ENCODE results near the gene RANGRF. TPM values are rescaled to one million over a fixed set of nuclear protein-coding genes. Genes with fewer than 3 reads are reported as not detected.

RANGRF gene
- total and polyA plus RNA-seq, 9 of the 15 experiments (the other 6 are each of a cell fraction or from before 2014, with no cell fraction given) = 7.6 to 60.0 (median 16.0) TPM

DNA sequence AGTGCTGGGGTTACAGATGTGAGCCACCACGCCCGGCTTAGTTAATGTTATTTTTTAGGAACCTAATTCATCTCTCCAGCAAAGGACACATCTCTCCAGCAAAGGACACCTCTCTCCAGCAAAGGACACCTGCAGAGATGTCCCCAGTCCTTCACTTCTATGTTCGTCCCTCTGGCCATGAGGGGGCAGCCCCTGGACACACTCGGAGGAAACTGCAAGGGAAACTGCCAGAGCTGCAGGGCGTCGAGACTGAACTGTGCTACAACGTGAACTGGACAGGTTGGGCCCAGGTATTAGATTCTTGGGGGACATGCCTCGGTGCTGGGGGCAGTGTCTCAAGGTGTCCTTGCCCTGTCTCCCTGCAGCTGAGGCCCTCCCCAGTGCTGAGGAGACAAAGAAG lies 34.7 kb upstream of the RANGRF start:
- H3K27ac ChIP-seq (ENCODE audit: extremely low read depth, low read depth, low read length) = no peak overlapping the region
- H4K20me1 ChIP-seq (replicated peaks; ENCODE audit: control insufficient read depth, insufficient read depth, low read length) = no peaks in the 10 kb centered on the region
- DNase-seq (ENCODE audit: extremely low read depth in 1 of 4, low spot score in 3 of 4) (peak in 1 of 4 experiments; percentile 39), FAIRE-seq (no peak), ATAC-seq (peak; percentile 53; the same call in 2 of the 3 replicates)
- H2AFZ ChIP-seq (ENCODE audit: low read depth, low read length) = no peak overlapping the region
- no peak overlapping the region for H3K4me3 ChIP-seq
- H3K4me1 ChIP-seq (replicated peaks in 1 of 2; ENCODE audit: control insufficient read depth in 2 of 2, insufficient read depth in 2 of 2, low read length in 2 of 2) = peaks cover under 1 to 2% of the 10 kb centered on the region in 2 experiments; a peak in 3 of 5 replicates
- no peak overlapping the region; a peak in 1 of 4 replicates for H3K9ac ChIP-seq (ENCODE audit: insufficient read depth in 1 of 2, low read depth in 2 of 2, low read length in 2 of 2)
- no TSS peak for BruUV-seq (replicated peaks)
- H3K4me2 ChIP-seq (ENCODE audit: insufficient read depth, low read length) = no peak overlapping the region
- 75% methylated on average over 8 of the region's 8 CpGs for whole genome bisulfite sequencing (ENCODE audit: insufficient coverage, low coverage, missing lambda C conversion rate)
- intact Hi-C loops (cut with micrococcal nuclease) (no loop called here), in situ Hi-C loops (cut with MboI) (no loop called here)
- no peaks in the 10 kb centered on the region for H3K9me1 ChIP-seq (ENCODE audit: control insufficient read depth, insufficient read depth, low read length)
- CTCF ChIA-PET (ENCODE audit: low intra/inter-chr PET ratio) = interaction anchor here (1.1 kb wide), 1 partner anchor 47 kb away, joined by 3 read pairs; no protein-coding TSS in a partner anchor
- H3K79me2 ChIP-seq (ENCODE audit: control insufficient read depth, insufficient read depth, low read length) = peaks cover 38% of the 10 kb centered on the region
- H3K9me3 ChIP-seq (replicated peaks; ENCODE audit: control insufficient read depth, insufficient read depth, low read depth, low read length) = no peaks in the 10 kb centered on the region
- POLR2A ChIA-PET = interaction anchor here (1.2 kb wide), 1 partner anchor 10 kb away, joined by 4 read pairs; no protein-coding TSS in a partner anchor
- H3K36me3 ChIP-seq (ENCODE audit: control insufficient read depth, insufficient read depth, low read length) = peaks cover 57% of the 10 kb centered on the region; the same call in 2 of the 3 replicates
- no peaks in the 10 kb centered on the region for H3K27me3 ChIP-seq (ENCODE audit: control insufficient read depth in 2 of 2, insufficient read depth in 2 of 2, low read length in 2 of 2)
- TF ChIP-seq RAD21 (CRISPR knock-in tag; conservative IDR thresholded peaks at IDR 0.05 in 1 of 2, IDR thresholded peaks at IDR 0.05 in 1 of 2) (peak in 1 of 2 experiments; percentile 40; a peak in 2 of 4 replicates), CTCF (IDR thresholded peaks at IDR 0.05 in 2 of 3, conservative IDR thresholded peaks at IDR 0.05 in 1 of 3; ENCODE audit: insufficient read depth in 2 of 3, low read depth in 1 of 3, low read length in 3 of 3) (peak; percentile 24 to 41 (median 36); a peak in 3 of 6 replicates), BHLHE40 (IDR thresholded peaks at IDR 0.05; ENCODE audit: low read length) (no peak)

Measured in K562 (cell line).